GM23338 (cell line): ENCODE data around the gene PCMT1.

ENCODE experiments used
- CTCF ChIP-seq, 2 experiments: fragments of 200-600 bp in 1 of 2; sonication (generic) in 1 of 2; conservative IDR thresholded peaks; 2 replicates each; pipeline versions ENCODE4 v1.5.1 to v1.6.1; 2016 to 2017; ENCODE audit warnings: antibody characterized with exemption in 2 of 2, low read depth in 2 of 2, mild to moderate bottlenecking in 2 of 2, moderate library complexity in 1 of 2
- REST ChIP-seq: IDR thresholded peaks from one replicate; pipeline ENCODE4 v1.6.1; 2018; ENCODE audit warnings: antibody characterized with exemption; ENCODE audit not compliant: unreplicated experiment
- ZNF114 ChIP-seq: fragments of 250-450 bp; sonication (Bioruptor Pico); IDR thresholded peaks from 2 replicates; pipeline ENCODE4 v1.5.0; 2020; ENCODE audit warnings: mild to moderate bottlenecking, moderate library complexity

GRCh38 chr6:149766156-149766769, 16.7 kb downstream of the PCMT1 start:
- no peak for TF ChIP-seq CTCF (conservative IDR thresholded peaks at IDR 0.05; ENCODE audit: low read depth in 2 of 2)
- TF ChIP-seq ZNF114 (CRISPR knock-in tag) = no peak
- no peak for TF ChIP-seq REST
